Panc1 (cell line): ENCODE measurements around the gene IFNG.
A peak's percentile ranks its signal among the peaks of the same experiment; 100 is the strongest.

Experiments
- CTCF ChIP-seq: fragments of 450-650 bp; IDR thresholded peaks from 2 replicates; pipeline ENCODE4 v1.5.1; 2017; ENCODE audit warnings: mild to moderate bottlenecking
- POLR2AphosphoS5 ChIP-seq: IDR thresholded peaks from 2 replicates; pipeline ENCODE4 v1.6.1; 2012; ENCODE audit warnings: mild to moderate bottlenecking, low read depth, low read length, moderate library complexity
- REST ChIP-seq, 2 experiments: IDR thresholded peaks; 2 replicates each; pipeline ENCODE4 v1.6.1; 2011 to 2012; ENCODE audit warnings: low read depth in 2 of 2, control low read depth in 1 of 2, low read length in 1 of 2, mild to moderate bottlenecking in 1 of 2, moderate library complexity in 1 of 2; ENCODE audit not compliant: insufficient read depth in 1 of 2
- SIN3A ChIP-seq: IDR thresholded peaks from 2 replicates; pipeline ENCODE4 v1.6.1; 2012; ENCODE audit warnings: low read depth, mild to moderate bottlenecking, low read length, moderate library complexity, borderline replicate concordance; ENCODE audit not compliant: insufficient read depth
- TCF7L2 ChIP-seq: IDR thresholded peaks from 2 replicates; pipeline ENCODE4 v1.6.1; 2011; ENCODE audit warnings: mild to moderate bottlenecking, low read depth, low read length, inconsistent platforms

- TF ChIP-seq POLR2AphosphoS5 = no peak
- no peak for TF ChIP-seq REST (IDR thresholded peaks at IDR 0.05; ENCODE audit: insufficient read depth in 1 of 2, low read depth in 2 of 2, low read length in 1 of 2)
- TF ChIP-seq CTCF = peak; percentile 59; the same call in 1 of the 2 replicates
- TF ChIP-seq SIN3A = no peak
- no peak for TF ChIP-seq TCF7L2
Observed at GRCh38 chr12:68158432-68158831, 1.1 kb downstream of the IFNG start.
